HepG2 (cell line): Measurements from ENCODE around the gene ERMARD. TPM values are rescaled to one million over a fixed set of nuclear protein-coding genes. Genes with fewer than 3 reads are reported as not detected.

Experiments
- CREBL2 ChIP-seq: sonication (generic); formaldehyde crosslinking; IDR thresholded peaks from 2 replicates; pipeline ENCODE4 v1.8.1; 2023; ENCODE audit warnings: missing genetic modification reagents, mild to moderate bottlenecking, borderline replicate concordance
- HES4 ChIP-seq: sonication (generic); formaldehyde crosslinking; IDR thresholded peaks from 2 replicates; pipeline ENCODE4 v1.9.0; 2021; ENCODE audit warnings: mild to moderate bottlenecking, missing genetic modification reagents, borderline replicate concordance
- HNRNPL ChIP-seq: fragments of 200-400 bp; formaldehyde crosslinking; IDR thresholded peaks from 2 replicates; pipeline ENCODE4 v1.6.1; 2017; ENCODE audit warnings: mild to moderate bottlenecking, low read depth, low read length
- NCOA1 ChIP-seq: sonication (generic); formaldehyde crosslinking; IDR thresholded peaks from 2 replicates; pipeline ENCODE4 v1.9.0; 2021; ENCODE audit warnings: missing genetic modification reagents
- NR2F1 ChIP-seq, 2 experiments: fragments of 450-650 bp in 1 of 2; formaldehyde crosslinking in 1 of 2; IDR thresholded peaks; 2 replicates each; pipeline versions ENCODE4 v1.5.0 to v1.6.1; 2016 to 2020; ENCODE audit warnings: mild to moderate bottlenecking in 1 of 2, missing compliant biosample characterization in 1 of 2, missing genetic modification reagents in 1 of 2, moderate library complexity in 1 of 2
- PAWR ChIP-seq: sonication (generic); formaldehyde crosslinking; IDR thresholded peaks from 2 replicates; pipeline ENCODE4 v1.4.0; 2020; ENCODE audit warnings: missing genetic modification reagents, mild to moderate bottlenecking, borderline replicate concordance
- RBAK ChIP-seq: sonication (generic); formaldehyde crosslinking; IDR thresholded peaks from 2 replicates; pipeline ENCODE4 v1.5.1; 2020; ENCODE audit warnings: mild to moderate bottlenecking, missing genetic modification reagents
- SNRNP70 ChIP-seq: fragments of 200-400 bp; formaldehyde crosslinking; IDR thresholded peaks from 2 replicates; pipeline ENCODE4 v1.6.1; 2017; ENCODE audit warnings: mild to moderate bottlenecking, low read depth, low read length, moderate library complexity
- SP4 ChIP-seq: sonication (generic); formaldehyde crosslinking; IDR thresholded peaks from 2 replicates; pipeline ENCODE4 v1.8.1; 2023; ENCODE audit warnings: mild to moderate bottlenecking, missing genetic modification reagents
- TBX2 ChIP-seq: sonication (generic); formaldehyde crosslinking; IDR thresholded peaks from 2 replicates; pipeline ENCODE4 v1.5.0; 2020; ENCODE audit warnings: missing genetic modification reagents, mild to moderate bottlenecking, borderline replicate concordance
- TOPORS ChIP-seq: sonication (generic); formaldehyde crosslinking; IDR thresholded peaks from 2 replicates; pipeline ENCODE4 v1.8.0; 2023; ENCODE audit warnings: mild to moderate bottlenecking, missing genetic modification reagents
- ZC3H4 ChIP-seq: sonication (generic); formaldehyde crosslinking; IDR thresholded peaks from 2 replicates; pipeline ENCODE4 v1.4.0; 2020; ENCODE audit warnings: missing genetic modification reagents, borderline replicate concordance
- ZFP36L2 ChIP-seq: sonication (generic); formaldehyde crosslinking; IDR thresholded peaks from 2 replicates; pipeline ENCODE4 v1.4.0; 2020; ENCODE audit warnings: missing genetic modification reagents
- ZNF256 ChIP-seq: sonication (generic); formaldehyde crosslinking; conservative IDR thresholded peaks from 2 replicates; pipeline ENCODE4 v1.4.0; 2020; ENCODE audit warnings: missing genetic modification reagents
- ZNF282 ChIP-seq: fragments of 450-650 bp; IDR thresholded peaks from 2 replicates; pipeline ENCODE4 v1.6.1; 2018; ENCODE audit not compliant: partially characterized antibody
- ZNF609 ChIP-seq: sonication (generic); formaldehyde crosslinking; IDR thresholded peaks from 2 replicates; pipeline ENCODE4 v1.4.0; 2020; ENCODE audit warnings: mild to moderate bottlenecking, missing genetic modification reagents, borderline replicate concordance
- ZNF616 ChIP-seq: sonication (generic); formaldehyde crosslinking; IDR thresholded peaks from 2 replicates; pipeline ENCODE4 v1.5.0; 2020; ENCODE audit warnings: low read depth, mild to moderate bottlenecking, missing genetic modification reagents
- ZNF629 ChIP-seq: sonication (generic); formaldehyde crosslinking; conservative IDR thresholded peaks from 2 replicates; pipeline ENCODE4 v1.5.0; 2020; ENCODE audit warnings: missing genetic modification reagents
- polyA plus RNA-seq, 8 experiments: library from polyadenylated mRNA; depleted of rRNA in 3 of 8; stranded (reverse) in 7 of 8; unstranded in 1 of 8; fragments of >200 nt; fragmentation: Illumina TruSeq in 4 of 8; extraction: Trizol in 4 of 8; gene quantifications; 2 replicates each; pipeline versions ENCODE4 v1.2.1 to v1.2.3, GENCODE V29; 2011 to 2016; ENCODE audit warnings: low read depth in 4 of 8, missing spikeins in 1 of 8, mixed read lengths in 1 of 8; ENCODE audit not compliant: insufficient read depth in 1 of 8
- total RNA-seq, 5 experiments: library from RNA; depleted of rRNA; stranded (reverse); fragments of >200 nt; fragmentation: Illumina TruSeq; extraction: Trizol; gene quantifications; 2 replicates each; pipeline ENCODE4 v1.2.3, GENCODE V29; 2016; ENCODE audit warnings: low read depth in 1 of 5
- TF ChIP-seq, protein P1 (sequence below): sonication (generic); formaldehyde crosslinking; IDR thresholded peaks from 2 replicates; pipeline ENCODE4 v1.4.0; 2020; ENCODE audit warnings: mild to moderate bottlenecking, missing genetic modification reagents, borderline replicate concordance
- TF ChIP-seq, protein P2 (sequence below): sonication (generic); formaldehyde crosslinking; IDR thresholded peaks from 2 replicates; pipeline ENCODE4 v1.4.0; 2020; ENCODE audit warnings: low read depth, mild to moderate bottlenecking, missing genetic modification reagents

The ERMARD gene
- total and polyA plus RNA-seq, 2 of the 13 experiments (the other 11 are each of a cell fraction or from before 2014, with no cell fraction given) = 8.8 to 10.7 TPM

DNA sequence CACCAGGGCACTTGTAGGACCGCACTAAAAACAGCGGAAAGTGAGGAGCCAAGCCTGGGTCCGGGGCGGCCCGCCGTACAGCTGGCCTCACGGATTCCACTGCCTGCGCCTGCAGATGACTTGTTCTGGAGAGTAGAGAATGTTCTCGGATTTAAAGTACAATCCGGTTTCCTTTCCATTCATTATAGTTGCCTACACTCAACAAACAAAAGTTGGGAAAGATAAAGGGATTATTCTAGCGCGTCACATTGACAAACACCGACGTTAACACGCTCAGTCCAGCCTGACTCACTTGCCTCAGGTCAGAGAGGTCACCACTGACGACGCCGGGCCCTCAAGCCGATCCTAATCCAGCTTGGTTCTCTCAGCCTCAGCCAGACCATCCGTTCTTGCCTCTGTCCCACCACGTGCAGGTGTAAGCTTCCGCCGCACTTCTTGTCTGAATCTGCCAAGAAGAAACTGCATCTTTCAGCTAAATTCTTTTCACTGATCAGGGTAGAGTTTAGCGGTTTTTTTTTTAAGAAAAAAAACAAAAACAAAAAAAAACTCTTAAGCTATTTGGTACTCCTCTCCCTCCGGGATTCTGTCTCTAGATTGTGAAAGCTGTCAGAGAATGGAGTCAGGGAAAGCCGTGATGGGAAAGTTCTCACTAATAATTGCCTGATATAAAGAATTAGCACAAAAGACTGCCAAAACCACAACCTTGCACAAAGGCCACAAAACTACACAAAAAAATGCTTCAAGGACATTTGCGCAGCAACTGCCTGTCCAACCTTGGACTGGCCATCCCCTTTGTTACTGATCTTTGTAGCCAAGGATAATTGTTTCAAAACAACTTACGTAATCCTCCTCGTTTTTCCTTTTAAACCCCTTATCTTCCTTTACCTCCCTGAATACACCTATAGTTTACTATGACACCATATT is 26.0 kb upstream of the ERMARD start (continued):
- TF ChIP-seq ZNF609 (CRISPR knock-in tag) (peak; percentile 40; the same call in 1 of the 2 replicates), CREBL2 (no peak), TBX2 (CRISPR knock-in tag) (peak; percentile 88; the same call in 1 of the 2 replicates), SNRNP70 (no peak), ZNF629 (CRISPR knock-in tag) (0 out of 2 replicates have a peak, but pooled peaks have one; percentile 12), NCOA1 (0 out of 2 replicates have a peak, but pooled peaks have one; percentile 12), HNRNPL (peak; percentile 7; the same call in 1 of the 2 replicates), ZNF282 (no peak), HES4 (CRISPR knock-in tag) (no peak; the same call in 1 of the 2 replicates), PAWR (no peak), TOPORS (CRISPR knock-in tag) (no peak; the same call in 1 of the 2 replicates), RBAK (0 out of 2 replicates have a peak, but pooled peaks have one; percentile 1), ZC3H4 (CRISPR knock-in tag) (peak; percentile 88), ZFP36L2 (no peak), SP4 (CRISPR knock-in tag) (no peak; the same call in 1 of the 2 replicates), NR2F1 (CRISPR knock-in tag; IDR thresholded peaks at IDR 0.05) (peak; percentile 98 to 99), ZNF256 (no peak), ZNF616 (no peak)
- TF ChIP-seq, protein P1, sequence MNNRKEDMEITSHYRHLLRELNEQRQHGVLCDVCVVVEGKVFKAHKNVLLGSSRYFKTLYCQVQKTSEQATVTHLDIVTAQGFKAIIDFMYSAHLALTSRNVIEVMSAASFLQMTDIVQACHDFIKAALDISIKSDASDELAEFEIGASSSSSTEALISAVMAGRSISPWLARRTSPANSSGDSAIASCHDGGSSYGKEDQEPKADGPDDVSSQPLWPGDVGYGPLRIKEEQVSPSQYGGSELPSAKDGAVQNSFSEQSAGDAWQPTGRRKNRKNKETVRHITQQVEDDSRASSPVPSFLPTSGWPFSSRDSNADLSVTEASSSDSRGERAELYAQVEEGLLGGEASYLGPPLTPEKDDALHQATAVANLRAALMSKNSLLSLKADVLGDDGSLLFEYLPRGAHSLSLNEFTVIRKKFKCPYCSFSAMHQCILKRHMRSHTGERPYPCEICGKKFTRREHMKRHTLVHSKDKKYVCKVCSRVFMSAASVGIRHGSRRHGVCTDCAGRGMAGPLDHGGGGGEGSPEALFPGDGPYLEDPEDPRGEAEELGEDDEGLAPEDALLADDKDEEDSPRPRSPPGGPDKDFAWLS (CRISPR knock-in tag) = no peak
- TF ChIP-seq, protein P2, sequence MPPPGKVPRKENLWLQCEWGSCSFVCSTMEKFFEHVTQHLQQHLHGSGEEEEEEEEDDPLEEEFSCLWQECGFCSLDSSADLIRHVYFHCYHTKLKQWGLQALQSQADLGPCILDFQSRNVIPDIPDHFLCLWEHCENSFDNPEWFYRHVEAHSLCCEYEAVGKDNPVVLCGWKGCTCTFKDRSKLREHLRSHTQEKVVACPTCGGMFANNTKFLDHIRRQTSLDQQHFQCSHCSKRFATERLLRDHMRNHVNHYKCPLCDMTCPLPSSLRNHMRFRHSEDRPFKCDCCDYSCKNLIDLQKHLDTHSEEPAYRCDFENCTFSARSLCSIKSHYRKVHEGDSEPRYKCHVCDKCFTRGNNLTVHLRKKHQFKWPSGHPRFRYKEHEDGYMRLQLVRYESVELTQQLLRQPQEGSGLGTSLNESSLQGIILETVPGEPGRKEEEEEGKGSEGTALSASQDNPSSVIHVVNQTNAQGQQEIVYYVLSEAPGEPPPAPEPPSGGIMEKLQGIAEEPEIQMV = 0 out of 2 replicates have a peak, but pooled peaks have one; percentile 34
